Endothelial cell (in vitro differentiated cells): ENCODE results near the gene PVALEF. TPM values are rescaled to one million over a fixed set of nuclear protein-coding genes. Genes with fewer than 3 reads are reported as not detected.

ENCODE experiments used
- DNase-seq: peaks from one replicate; pipeline ENCODE4 v3.0.0; 2021; ENCODE audit warnings: low spot score
- H3K27ac Mint-ChIP-seq: one replicate; pipeline ENCODE4 v1.8.0; 2021; ENCODE audit warnings: mixed read lengths, inconsistent platforms; ENCODE audit not compliant: unreplicated experiment
- H3K27me3 Mint-ChIP-seq: one replicate; pipeline ENCODE4 v1.8.0; 2021; ENCODE audit warnings: mild to moderate bottlenecking, moderate library complexity, mixed read lengths, inconsistent platforms; ENCODE audit not compliant: unreplicated experiment
- H3K36me3 Mint-ChIP-seq: one replicate; pipeline ENCODE4 v1.8.0; 2021; ENCODE audit warnings: mild to moderate bottlenecking, low read depth, mixed read lengths, inconsistent platforms; ENCODE audit not compliant: unreplicated experiment
- H3K4me1 Mint-ChIP-seq: one replicate; pipeline ENCODE4 v1.8.0; 2021; ENCODE audit warnings: mild to moderate bottlenecking, mixed read lengths, inconsistent platforms; ENCODE audit not compliant: unreplicated experiment
- H3K4me3 Mint-ChIP-seq: one replicate; pipeline ENCODE4 v1.8.0; 2021; ENCODE audit warnings: mild to moderate bottlenecking, mixed read lengths, inconsistent platforms; ENCODE audit not compliant: unreplicated experiment
- H3K9me3 Mint-ChIP-seq: one replicate; pipeline ENCODE4 v1.8.0; 2021; ENCODE audit warnings: mixed read lengths, inconsistent platforms; ENCODE audit not compliant: unreplicated experiment
- CTCF ChIP-seq: fragments of 200-600 bp; sonication (generic); IDR thresholded peaks from one replicate; pipeline ENCODE4 v1.5.0; 2021; ENCODE audit warnings: antibody characterized with exemption; ENCODE audit not compliant: unreplicated experiment
- total RNA-seq: library from RNA; stranded (reverse); fragmentation: NEBNext Ultra II Directional; extraction: Animal tissue kit (Norgen Biotek cat#: 25700); gene quantifications from one replicate; pipeline ENCODE4 v1.2.1, GENCODE V29; 2021; ENCODE audit not compliant: unreplicated experiment

PVALEF gene
- total RNA-seq, 1 donor from 2014 or later = not detected

- TF ChIP-seq CTCF = no peak
- Mint-ChIP-seq H3K27me3 (peaks cover 14% of the 10 kb centered on the region), H3K4me1 (no peaks in the 10 kb centered on the region), H3K9me3 (no peaks in the 10 kb centered on the region), H3K36me3 (no peaks in the 10 kb centered on the region), H3K27ac (no peak overlapping the region), H3K4me3 (no peak overlapping the region)
- no peak for DNase-seq
Measured at GRCh38 chr17:81170727-81171494, 5.6 kb downstream of the PVALEF start.

- peaks cover 14% of the 10 kb centered on the region for H3K27me3 Mint-ChIP-seq
- H3K9me3 Mint-ChIP-seq = no peaks in the 10 kb centered on the region
- no peaks in the 10 kb centered on the region for H3K36me3 Mint-ChIP-seq
- TF ChIP-seq CTCF = no peak
- DNase-seq = no peak
- no peaks in the 10 kb centered on the region for H3K4me1 Mint-ChIP-seq
- no peak overlapping the region for H3K4me3 Mint-ChIP-seq
- H3K27ac Mint-ChIP-seq = no peak overlapping the region
Measured at GRCh38 chr17:81171941-81172340, 6.6 kb downstream of the PVALEF start.

GRCh38 chr17:81173052-81173761 is 7.9 kb downstream of the PVALEF start:
- Mint-ChIP-seq H3K36me3 (no peaks in the 10 kb centered on the region), H3K27ac (no peak overlapping the region), H3K4me3 (no peak overlapping the region), H3K9me3 (no peaks in the 10 kb centered on the region), H3K27me3 (peaks cover 10% of the 10 kb centered on the region), H3K4me1 (no peaks in the 10 kb centered on the region)
- no peak for DNase-seq
- no peak for TF ChIP-seq CTCF

- no peak for TF ChIP-seq CTCF
- Mint-ChIP-seq H3K4me1 (no peaks in the 10 kb centered on the region), H3K27me3 (peaks cover 10% of the 10 kb centered on the region), H3K36me3 (no peaks in the 10 kb centered on the region), H3K9me3 (no peaks in the 10 kb centered on the region), H3K4me3 (no peak overlapping the region), H3K27ac (no peak overlapping the region)
- no peak for DNase-seq
Measured at GRCh38 chr17:81173762-81174155, 8.5 kb downstream of the PVALEF start.

- Mint-ChIP-seq H3K27ac (no peak overlapping the region), H3K4me3 (no peak overlapping the region), H3K36me3 (no peaks in the 10 kb centered on the region), H3K9me3 (no peaks in the 10 kb centered on the region), H3K27me3 (peaks cover 6% of the 10 kb centered on the region), H3K4me1 (no peaks in the 10 kb centered on the region)
- DNase-seq = no peak
- no peak for TF ChIP-seq CTCF
Measured at GRCh38 chr17:81176666-81177065, 11.4 kb downstream of the PVALEF start.
